GM19043 (cell line): ENCODE measurements around the gene ZMIZ1.

Experiments used
- ATAC-seq: cut with Tn5 transposase; IDR thresholded peaks from one replicate; pipeline ENCODE4 v1.9.1; 2021; ENCODE audit warnings: low read depth; ENCODE audit not compliant: unreplicated experiment

The ZMIZ1 gene

GRCh38 chr10:79065091-79065551 is 3.6 kb upstream of the ZMIZ1 start:
- ATAC-seq, result no peak

GRCh38 chr10:79065853-79066252 is 2.9 kb upstream of the ZMIZ1 start:
- ATAC-seq, result no peak

- ATAC-seq, result no peak
Measured at GRCh38 chr10:79066411-79067240, 2.1 kb upstream of the ZMIZ1 start.

- ATAC-seq, result no peak
Measured at GRCh38 chr10:79067241-79068202, 1.2 kb upstream of the ZMIZ1 start.

GRCh38 chr10:79068203-79068561 is 584 bp upstream of the ZMIZ1 start:
- no peak for ATAC-seq

GRCh38 chr10:79069325-79070080 is 737 bp downstream of the ZMIZ1 start:
- ATAC-seq, result no peak

GRCh38 chr10:79070081-79070605 is 1.4 kb downstream of the ZMIZ1 start:
- no peak for ATAC-seq

- no peak for ATAC-seq
Measured at GRCh38 chr10:79070606-79071395, 2.0 kb downstream of the ZMIZ1 start.

- ATAC-seq, result no peak
Measured at GRCh38 chr10:79071396-79071923, 2.7 kb downstream of the ZMIZ1 start.

- ATAC-seq, result no peak
Measured at GRCh38 chr10:79072041-79072441, 3.3 kb downstream of the ZMIZ1 start.

- ATAC-seq, result no peak
Measured at GRCh38 chr10:79072994-79073645, 4.4 kb downstream of the ZMIZ1 start.

- ATAC-seq, result no peak
Measured at GRCh38 chr10:79073784-79074432, 5.1 kb downstream of the ZMIZ1 start.

- no peak for ATAC-seq
Measured at GRCh38 chr10:79074732-79075131, 6.0 kb downstream of the ZMIZ1 start.

GRCh38 chr10:79075418-79075817 is 6.7 kb downstream of the ZMIZ1 start:
- no peak for ATAC-seq

- ATAC-seq, result no peak
Measured at GRCh38 chr10:79077488-79078173, 8.9 kb downstream of the ZMIZ1 start.

GRCh38 chr10:79078367-79079053 is 9.7 kb downstream of the ZMIZ1 start:
- no peak for ATAC-seq

GRCh38 chr10:79079054-79079397 is 10.3 kb downstream of the ZMIZ1 start:
- ATAC-seq, result no peak
